Posterior cingulate gyrus (tissue), 11 donors: Measurements from ENCODE around the gene MIPEP.
"Not testable (repeated sequence)": the region's sequence is repeated elsewhere in the genome, so short reads cannot be mapped to it uniquely, and the experiment has no call there.

Source experiments
- DNase-seq, 10 donors: peaks; one replicate each; pipeline versions ENCODE4 v3.0.0 to v3.0.0-alpha.2; 2020 to 2021; ENCODE audit warnings: mixed read lengths in 3 of 10
- intact Hi-C: fragments of 100-400 bp; cut with DNase I; formaldehyde crosslinking; loops from one replicate; pipeline ENCODE4 v1.15.1; 2023

MIPEP gene

DNA sequence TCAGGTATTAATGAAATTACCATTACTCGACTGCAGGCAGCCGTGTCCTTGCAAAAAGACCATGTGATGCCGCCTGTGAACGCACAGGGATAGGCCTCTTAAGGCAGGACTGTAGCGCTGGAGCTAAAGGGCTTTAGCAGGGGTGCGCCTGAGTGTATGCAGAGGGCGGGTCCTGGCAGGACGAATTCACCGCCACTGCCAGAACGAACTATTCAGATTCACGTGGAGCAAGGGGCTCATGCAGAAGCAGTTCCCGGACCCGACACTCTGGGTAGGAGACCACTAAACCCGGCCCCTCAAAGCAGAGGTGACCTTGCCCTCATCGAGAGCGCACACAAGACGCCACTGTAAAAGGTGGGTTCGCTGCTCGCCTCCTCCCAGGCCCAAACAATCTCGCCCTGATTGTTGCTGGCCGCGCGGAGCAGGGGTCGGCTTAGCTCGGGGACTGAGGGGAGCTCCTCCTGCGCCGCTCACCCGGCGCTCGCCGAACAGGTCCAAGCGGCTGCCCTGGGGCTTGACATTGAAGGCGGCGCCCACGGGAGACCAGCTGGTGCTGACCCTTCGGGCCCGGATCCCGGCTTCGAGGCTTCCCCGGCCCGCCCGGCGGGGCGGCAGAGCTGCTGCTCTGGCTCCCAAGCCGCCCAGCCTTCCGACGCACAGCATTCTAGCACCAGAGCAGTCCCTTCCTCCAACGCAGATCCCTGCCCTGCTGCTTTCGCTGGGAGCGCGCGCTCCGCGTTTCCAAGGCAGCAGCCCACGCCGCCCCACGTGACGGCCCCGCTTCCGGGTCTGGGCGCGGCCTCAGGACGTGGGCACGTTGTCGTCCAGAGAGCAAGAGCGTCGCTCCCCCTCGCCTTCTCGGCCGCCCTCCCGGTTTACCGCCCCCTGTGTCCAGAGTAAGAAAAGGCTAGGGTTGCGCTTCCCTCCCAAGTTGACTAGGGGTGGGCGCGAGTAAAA, at the start of gene MIPEP:
MIPEP (minus strand) TSS at position 743 of the 957 bp plus-strand sequence; CDS start at position 663, 80 bp downstream.
- intact Hi-C loops, result no loop called here
- peak; percentile 89 to 99 (median 94) for DNase-seq

- intact Hi-C loops, result no loop called here
- DNase-seq, result no peak
These were observed 45.3 kb upstream of the MIPEP start for GRCh38 chr13:23934520-23934919.

- DNase-seq, result no peak
- intact Hi-C loops, result no loop called here
These were observed 39.8 kb upstream of the MIPEP start for GRCh38 chr13:23928985-23929384.

DNA sequence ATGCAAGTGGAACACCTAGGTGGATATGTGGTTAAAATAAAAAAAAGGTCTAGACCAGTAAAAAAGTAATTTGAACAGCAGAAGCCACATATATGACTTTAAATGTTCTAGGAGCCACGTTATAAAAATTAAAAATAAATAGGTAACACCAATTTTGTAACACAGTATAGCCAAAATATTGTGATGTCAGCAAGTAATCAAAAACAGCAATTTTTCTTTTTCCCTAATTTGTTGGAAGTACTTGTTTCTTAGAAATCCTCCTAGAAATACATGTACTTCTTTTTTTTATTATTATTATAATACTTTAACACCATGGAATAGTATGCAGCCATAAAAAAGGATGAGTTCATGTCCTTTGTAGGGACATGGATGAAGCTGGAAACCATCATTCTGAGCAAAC, 33.8 kb upstream of the MIPEP start:
- no peak for DNase-seq
- intact Hi-C loops, result loop anchor here (5.0 kb wide), 1 partner anchor 89 kb away; no protein-coding TSS in a partner anchor

DNA sequence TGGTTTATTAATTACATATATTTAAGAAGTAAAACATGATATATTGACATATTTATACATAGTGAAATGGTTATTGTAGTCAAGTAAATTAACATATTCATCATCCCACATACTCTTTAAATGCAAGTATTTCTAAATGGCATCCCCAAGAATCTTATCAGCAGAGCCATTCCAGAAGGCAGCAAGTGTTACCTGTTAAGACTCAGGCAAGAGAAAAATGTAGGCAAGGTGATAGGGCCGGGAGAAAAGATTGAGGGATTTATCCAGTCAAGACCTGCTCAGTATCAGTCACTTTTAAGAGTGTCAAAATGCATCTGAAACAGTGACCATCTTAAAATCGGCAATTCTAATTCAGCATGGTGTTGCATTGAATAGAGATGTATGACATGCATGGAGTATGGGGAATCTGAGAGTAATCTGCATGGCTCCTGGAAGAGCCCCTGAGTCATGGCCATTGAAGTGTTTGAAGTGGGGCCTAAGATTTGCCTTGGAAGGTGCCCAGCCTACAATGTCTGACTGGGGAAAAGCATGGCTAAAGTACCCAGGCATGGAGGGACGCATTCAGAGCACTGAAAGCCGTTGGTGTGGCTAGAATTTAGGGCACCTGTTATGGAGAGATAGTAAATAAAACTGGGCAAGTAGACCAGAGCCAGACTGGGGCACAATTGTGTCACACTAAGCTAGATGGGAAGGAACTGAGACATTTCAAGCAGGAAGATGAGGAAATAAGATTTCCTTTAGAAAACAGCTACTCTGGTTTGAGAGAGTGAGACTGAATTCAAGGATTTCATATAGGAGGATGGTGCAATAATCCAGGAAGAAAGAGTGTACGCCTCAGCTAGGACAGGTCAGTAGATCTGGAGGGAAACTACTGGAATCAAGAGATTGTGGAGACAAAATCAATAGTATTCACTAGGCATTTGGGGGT, 33.1 kb upstream of the MIPEP start:
- intact Hi-C loops, result loop anchor here (5.0 kb wide), 1 partner anchor 90 kb away; no protein-coding TSS in a partner anchor
- no peak for DNase-seq

- DNase-seq, result no peak
- intact Hi-C loops, result loop anchor here (2.0 to 5.0 kb wide), 2 partner anchors 91 to 299 kb away; no protein-coding TSS in a partner anchor
These were observed 32.3 kb upstream of the MIPEP start for GRCh38 chr13:23921451-23921888.

GRCh38 chr13:23919006-23919405, 29.8 kb upstream of the MIPEP start:
- intact Hi-C loops, result no loop called here
- no peak for DNase-seq

- DNase-seq, result no peak
- intact Hi-C loops, result no loop called here
These were observed 29.0 kb upstream of the MIPEP start for GRCh38 chr13:23918208-23918607.

DNA sequence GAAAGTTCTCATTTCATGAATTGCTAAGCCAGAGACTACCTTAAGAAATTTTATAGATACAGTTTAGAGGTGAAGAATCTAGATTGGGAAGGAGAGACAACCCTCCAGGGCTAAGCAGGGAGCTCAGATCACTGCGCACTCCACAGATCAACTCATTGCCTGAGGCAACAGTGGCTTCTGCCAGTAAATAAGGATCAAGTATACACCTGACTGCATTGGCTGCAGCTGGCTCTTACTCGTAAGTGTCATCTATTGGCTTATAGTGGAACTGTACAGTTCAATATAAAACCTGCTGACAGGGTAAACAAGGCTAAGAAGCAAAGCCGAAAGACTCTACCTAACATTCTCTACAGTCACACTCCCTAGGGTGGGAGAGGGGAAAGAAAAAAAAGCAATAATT, 26.1 kb upstream of the MIPEP start:
- intact Hi-C loops, result no loop called here
- no peak for DNase-seq

GRCh38 chr13:23912469-23912868, 23.3 kb upstream of the MIPEP start:
- intact Hi-C loops, result no loop called here
- no peak for DNase-seq

DNA sequence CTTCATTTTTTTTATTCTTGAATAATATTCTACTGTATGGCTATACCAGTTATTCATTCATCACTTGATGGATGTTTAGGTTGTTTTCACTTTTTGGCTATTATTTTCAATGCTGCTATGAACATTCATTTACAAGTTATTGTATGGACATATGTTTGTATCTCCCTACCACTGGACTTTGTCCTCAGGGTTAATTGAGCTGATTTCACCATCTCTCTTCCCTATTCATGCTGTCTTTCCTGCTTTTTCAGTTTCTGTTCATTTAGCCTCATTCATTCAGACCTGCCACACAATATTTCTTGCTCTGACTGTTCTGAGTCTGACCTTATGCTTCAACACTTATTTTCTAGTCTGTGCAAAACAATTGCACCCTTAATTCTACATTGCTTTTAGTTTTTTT, 20.4 kb upstream of the MIPEP start:
- intact Hi-C loops, result no loop called here
- DNase-seq, result no peak

DNA sequence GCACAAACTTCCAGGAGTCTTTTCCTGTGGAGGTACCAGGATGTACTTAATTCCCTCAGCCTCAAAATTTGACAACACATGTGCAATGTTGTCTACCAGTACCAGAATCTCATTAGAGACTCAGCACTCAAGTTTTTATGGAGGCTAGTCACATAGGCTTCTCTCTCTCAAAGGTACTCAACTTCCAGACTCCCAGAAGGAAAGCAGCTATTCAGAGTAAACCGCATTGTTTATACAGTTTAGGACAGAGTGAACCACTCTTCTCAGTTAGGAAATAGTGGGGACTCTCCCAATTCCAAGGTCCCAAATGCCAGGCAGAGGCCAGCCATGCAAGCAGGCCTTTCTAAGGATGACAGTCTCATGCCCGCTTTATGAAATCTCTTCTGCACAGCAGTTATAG, 16.6 kb upstream of the MIPEP start:
- no peak for DNase-seq
- intact Hi-C loops, result no loop called here

GRCh38 chr13:23903906-23904280, 14.7 kb upstream of the MIPEP start:
- DNase-seq, result no peak
- intact Hi-C loops, result no loop called here

DNA sequence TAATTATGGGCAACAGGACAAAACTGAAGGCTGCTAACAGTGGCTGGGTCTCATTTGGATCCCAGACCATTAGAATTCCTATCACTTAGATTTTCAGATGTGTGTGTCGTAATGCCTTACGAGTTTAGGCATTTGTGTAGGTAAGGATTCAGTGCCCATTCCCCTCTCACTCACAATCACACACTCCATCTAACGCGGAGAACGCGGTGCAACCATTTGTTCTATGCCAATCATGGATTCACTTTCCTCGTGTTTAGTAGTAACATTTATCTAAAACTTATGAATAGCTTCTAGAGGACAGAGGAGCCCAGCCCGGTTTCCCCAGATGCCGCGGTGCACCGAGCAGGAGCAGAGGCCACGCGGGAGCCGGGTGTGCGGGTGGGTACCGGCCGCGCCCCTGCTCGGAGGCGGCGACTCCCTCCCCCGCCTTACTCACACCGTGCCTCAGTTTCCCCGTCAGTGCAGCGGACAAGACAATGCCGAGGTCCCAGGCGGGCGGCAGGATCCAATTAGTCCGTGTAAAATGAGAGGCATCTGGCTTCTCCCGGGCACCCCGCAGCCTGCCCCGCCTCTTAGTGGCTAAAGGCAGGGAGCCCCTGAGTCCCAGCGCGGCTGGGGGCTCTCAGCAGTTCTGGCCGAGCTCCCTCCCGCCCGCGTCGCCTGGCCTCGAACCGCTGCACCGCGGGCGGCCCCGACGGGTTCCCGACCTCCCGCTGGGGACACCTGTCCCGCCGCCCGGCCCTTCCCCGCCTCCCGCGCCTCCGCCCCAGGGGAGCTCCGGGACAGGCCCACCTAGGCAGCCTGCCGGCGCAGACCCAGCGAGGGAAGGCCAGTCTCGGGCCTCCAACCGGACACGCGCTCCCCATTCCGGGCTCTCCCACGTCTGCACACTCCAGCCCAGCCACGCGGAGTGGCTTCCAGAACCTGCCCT, 14.0 kb upstream of the MIPEP start:
- intact Hi-C loops, result no loop called here

DNA sequence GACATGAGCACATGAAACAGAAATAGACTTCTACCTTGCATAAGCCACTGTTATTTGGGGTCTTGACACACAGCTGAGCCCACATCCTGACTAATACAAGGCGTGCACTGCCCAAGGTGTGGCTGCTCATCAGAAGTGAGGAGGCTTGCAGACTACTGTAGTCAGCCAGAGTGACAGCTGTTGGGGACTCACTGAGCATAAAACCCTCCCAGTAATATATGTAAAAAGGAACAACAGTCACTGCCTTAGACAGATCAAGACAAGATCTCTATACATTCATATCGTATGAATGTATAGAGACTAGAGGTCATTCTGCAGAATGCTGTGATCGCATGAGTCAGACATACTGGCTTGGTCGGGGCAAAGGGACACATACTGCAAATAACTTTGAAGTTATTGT, 12.2 kb upstream of the MIPEP start:
- intact Hi-C loops, result no loop called here
- no peak for DNase-seq

More for the DNA sequence above, 14.0 kb upstream of the MIPEP start:
- DNase-seq, result peak in 2 of 10 donors; percentile 82 to 85

DNA sequence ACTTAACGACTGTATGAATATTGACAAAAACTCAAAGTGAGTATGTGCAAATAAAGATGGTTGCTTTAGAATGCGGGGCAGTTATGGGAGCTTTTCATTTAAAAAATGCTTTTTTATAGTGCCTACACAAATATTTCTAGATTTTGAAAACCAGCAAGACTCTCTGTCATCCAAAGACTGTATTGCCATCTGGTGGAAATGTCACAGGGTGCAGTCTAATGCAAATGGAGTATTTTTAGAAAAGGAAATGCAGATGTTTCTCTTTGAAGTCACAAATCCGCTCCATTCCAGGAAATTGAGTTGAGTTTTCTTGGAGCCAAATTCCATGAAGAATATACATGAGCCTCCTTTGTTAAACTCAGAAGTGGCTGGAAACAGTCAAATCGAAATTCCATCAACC, 10.4 kb upstream of the MIPEP start:
- peak in 2 of 10 donors; percentile 17 to 44 for DNase-seq
- intact Hi-C loops, result loop anchor here (1.0 kb wide), 1 partner anchor 23 kb away; no protein-coding TSS in a partner anchor

DNA sequence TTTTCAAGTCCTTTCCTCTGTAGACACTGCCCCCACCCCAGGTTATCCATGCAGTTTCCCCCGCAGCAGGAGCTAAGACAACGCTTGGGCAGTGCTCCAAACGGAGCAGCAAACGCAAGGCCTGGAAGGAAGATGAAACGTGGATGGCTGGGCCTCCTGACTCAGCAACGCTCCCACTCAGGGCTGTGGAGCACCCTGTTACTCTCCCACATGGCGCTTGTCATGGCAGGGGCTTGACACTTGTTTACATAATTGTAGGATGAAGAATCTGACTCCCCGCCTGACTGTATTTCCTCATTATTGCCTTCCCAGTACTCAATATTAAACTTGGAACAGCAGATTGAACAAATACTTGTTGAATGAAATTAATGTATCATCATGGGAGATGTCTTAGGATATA, 8.9 kb upstream of the MIPEP start:
- intact Hi-C loops, result no loop called here
- no peak for DNase-seq

- DNase-seq, intact Hi-C loops: not testable (repeated sequence)
These were observed 8.3 kb upstream of the MIPEP start, which contains the start of gene C1QTNF9B for GRCh38 chr13:23897452-23897919. Gene C1QTNF9B (minus strand): TSS chr13:23897502.

- DNase-seq, intact Hi-C loops: not testable (repeated sequence)
These were observed 5.5 kb upstream of the MIPEP start for GRCh38 chr13:23894746-23895145.
